Loucy (cell line): Measurements from ENCODE around the gene GLOD4.

Source experiments
- H2AFZ ChIP-seq: fragments of 200-600 bp; sonication (generic); 2 replicates; pipeline ENCODE4 v1.6.0; 2016; ENCODE audit warnings: antibody characterized with exemption, mild to moderate bottlenecking, low read length, moderate library complexity
- H3F3A ChIP-seq: fragments of 200-600 bp; 2 replicates; pipeline ENCODE4 v1.6.0; 2016; ENCODE audit warnings: antibody characterized with exemption, low read depth, mild to moderate bottlenecking
- H3K27me3 ChIP-seq: fragments of 200-600 bp; sonication (generic); 2 replicates; pipeline ENCODE4 v1.6.1; 2014; ENCODE audit warnings: low read length, mild to moderate bottlenecking; ENCODE audit not compliant: insufficient read depth, poor library complexity, severe bottlenecking
- H3K36me3 ChIP-seq: fragments of 200-600 bp; sonication (generic); 2 replicates; pipeline ENCODE4 v1.6.1; 2016; ENCODE audit warnings: low read length; ENCODE audit not compliant: insufficient read depth
- H3K4me1 ChIP-seq: fragments of 200-600 bp; sonication (generic); 2 replicates; pipeline ENCODE4 v1.5.1; 2014; ENCODE audit warnings: low read length, mild to moderate bottlenecking; ENCODE audit not compliant: insufficient read depth, poor library complexity, severe bottlenecking
- H3K4me2 ChIP-seq: fragments of 200-600 bp; sonication (generic); 2 replicates; pipeline ENCODE4 v1.6.0; 2014; ENCODE audit warnings: antibody characterized with exemption, low read length, low read depth, mild to moderate bottlenecking; ENCODE audit not compliant: poor library complexity, severe bottlenecking
- H3K4me3 ChIP-seq: fragments of 200-600 bp; sonication (generic); 2 replicates; pipeline ENCODE4 v1.5.1; 2014; ENCODE audit warnings: low read length, mild to moderate bottlenecking, mixed read lengths; ENCODE audit not compliant: poor library complexity, severe bottlenecking
- H3K79me2 ChIP-seq: fragments of 200-600 bp; sonication (generic); 2 replicates; pipeline ENCODE4 v1.6.1; 2014; ENCODE audit warnings: low read length; ENCODE audit not compliant: insufficient read depth
- H3K9ac ChIP-seq: fragments of 200-600 bp; sonication (generic); 2 replicates; pipeline ENCODE4 v1.6.0; 2014; ENCODE audit warnings: mild to moderate bottlenecking, low read depth, low read length, moderate library complexity; ENCODE audit not compliant: poor library complexity, severe bottlenecking
- H3K9me2 ChIP-seq: fragments of 200-600 bp; sonication (generic); replicated peaks from 2 replicates; pipeline ENCODE4 v1.6.1; 2016; ENCODE audit warnings: low read depth, low read length, mixed read lengths
- H3K9me3 ChIP-seq: fragments of 200-600 bp; sonication (generic); 2 replicates; pipeline ENCODE4 v1.6.1; 2014; ENCODE audit warnings: mild to moderate bottlenecking, antibody characterized with exemption, low read length, low read depth; ENCODE audit not compliant: insufficient read depth
- H4K20me1 ChIP-seq: fragments of 200-600 bp; sonication (generic); 2 replicates; pipeline ENCODE4 v1.6.0; 2014; ENCODE audit warnings: antibody characterized with exemption, low read length, mild to moderate bottlenecking; ENCODE audit not compliant: insufficient read depth, poor library complexity, severe bottlenecking
- CTCF ChIP-seq: fragments of 200-600 bp; sonication (generic); conservative IDR thresholded peaks from 2 replicates; pipeline ENCODE4 v1.5.1; 2014; ENCODE audit warnings: mild to moderate bottlenecking, antibody characterized with exemption, low read length
- EZH2phosphoT487 ChIP-seq: fragments of 200-600 bp; IDR thresholded peaks from 2 replicates; pipeline ENCODE4 v1.6.1; 2018; ENCODE audit warnings: antibody characterized with exemption, mild to moderate bottlenecking, moderate library complexity, borderline replicate concordance

GLOD4 gene

GRCh38 chr17:801660-802059 lies 19.6 kb upstream of the GLOD4 start:
- no peak overlapping the region for H3K4me3 ChIP-seq
- no peak overlapping the region for H2AFZ ChIP-seq
- H3K27me3 ChIP-seq: no peaks in the 10 kb centered on the region
- no peaks in the 10 kb centered on the region for H3F3A ChIP-seq
- no peaks in the 10 kb centered on the region for H3K79me2 ChIP-seq
- TF ChIP-seq EZH2phosphoT487 (no peak), CTCF (no peak)
- H3K4me1 ChIP-seq: no peaks in the 10 kb centered on the region
- no peaks in the 10 kb centered on the region for H3K9me2 ChIP-seq
- no peak overlapping the region for H3K9ac ChIP-seq
- no peaks in the 10 kb centered on the region for H4K20me1 ChIP-seq
- H3K36me3 ChIP-seq: no peaks in the 10 kb centered on the region
- H3K4me2 ChIP-seq: no peak overlapping the region
- H3K9me3 ChIP-seq: no peaks in the 10 kb centered on the region; the same call in 1 of the 2 replicates

GRCh38 chr17:800446-801242 lies 18.6 kb upstream of the GLOD4 start:
- H3K4me3 ChIP-seq: no peak overlapping the region
- H3K9ac ChIP-seq: no peak overlapping the region
- H2AFZ ChIP-seq: no peak overlapping the region
- H3K36me3 ChIP-seq: no peaks in the 10 kb centered on the region
- H4K20me1 ChIP-seq: no peaks in the 10 kb centered on the region
- H3K79me2 ChIP-seq: no peaks in the 10 kb centered on the region
- H3K9me3 ChIP-seq: no peaks in the 10 kb centered on the region; the same call in 1 of the 2 replicates
- H3K9me2 ChIP-seq: no peaks in the 10 kb centered on the region
- no peak overlapping the region for H3K4me2 ChIP-seq
- H3K4me1 ChIP-seq: no peaks in the 10 kb centered on the region
- H3F3A ChIP-seq: no peaks in the 10 kb centered on the region
- no peak for TF ChIP-seq EZH2phosphoT487
- TF ChIP-seq CTCF: no peak
- H3K27me3 ChIP-seq: no peaks in the 10 kb centered on the region

- Histone ChIP-seq H2AFZ (no peak overlapping the region), H3K4me3 (no peak overlapping the region), H3K9me3 (no peaks in the 10 kb centered on the region; the same call in 1 of the 2 replicates), H3K9me2 (no peaks in the 10 kb centered on the region), H3K79me2 (no peaks in the 10 kb centered on the region), H3K4me1 (no peaks in the 10 kb centered on the region), H3K9ac (no peak overlapping the region), H3K27me3 (no peaks in the 10 kb centered on the region), H3K36me3 (no peaks in the 10 kb centered on the region), H3K4me2 (no peak overlapping the region), H4K20me1 (no peaks in the 10 kb centered on the region), H3F3A (no peaks in the 10 kb centered on the region)
- TF ChIP-seq EZH2phosphoT487 (no peak), CTCF (no peak)
Measured at GRCh38 chr17:799261-799660, 17.2 kb upstream of the GLOD4 start.
